ENCODE data around the gene SEZ6L.

The SEZ6L gene

DNA sequence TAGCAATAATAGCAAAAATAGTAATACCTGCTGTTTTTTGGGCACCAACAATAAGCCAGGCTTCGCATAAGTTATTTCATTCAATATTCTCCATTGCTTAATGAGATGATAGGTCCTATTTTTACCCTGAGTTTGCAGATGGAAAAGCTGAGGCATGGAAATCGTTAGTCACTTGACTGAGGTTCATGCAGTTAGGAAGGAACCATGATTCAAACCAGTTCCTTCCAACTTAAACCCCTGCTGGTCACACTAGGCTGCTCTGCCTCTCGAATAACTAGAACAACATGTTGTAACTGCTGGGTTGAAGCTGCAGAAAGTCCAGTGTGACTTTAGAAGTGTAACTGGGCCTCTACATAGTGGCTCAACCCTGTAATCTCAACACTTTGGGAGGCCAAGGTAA lies 69.3 kb downstream of the SEZ6L start:
- in situ Hi-C loops (cut with HindIII; ENCODE audit: low sequenced_read_pairs) = no loop called here

DNA sequence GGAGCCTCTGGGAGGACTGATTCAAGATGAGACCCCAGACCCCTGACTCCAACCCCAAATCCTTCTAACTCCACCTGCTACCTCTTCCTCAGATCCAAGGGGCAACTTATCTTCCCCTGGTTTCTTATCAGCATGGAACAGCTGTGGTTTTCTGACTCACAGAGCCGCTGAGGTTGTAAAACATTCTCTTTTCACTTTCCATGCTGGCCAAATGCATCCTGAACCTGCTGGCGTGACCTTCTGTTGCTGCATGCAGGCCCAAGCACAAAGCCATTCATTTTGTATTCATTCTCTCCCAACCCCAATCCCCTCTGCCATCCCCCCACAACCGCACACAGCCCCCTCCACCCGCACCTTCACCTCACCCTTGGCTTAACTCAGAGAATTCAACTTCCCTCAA lies 70.3 kb downstream of the SEZ6L start:
- in situ Hi-C loops (cut with HindIII; ENCODE audit: low sequenced_read_pairs) = no loop called here

DNA sequence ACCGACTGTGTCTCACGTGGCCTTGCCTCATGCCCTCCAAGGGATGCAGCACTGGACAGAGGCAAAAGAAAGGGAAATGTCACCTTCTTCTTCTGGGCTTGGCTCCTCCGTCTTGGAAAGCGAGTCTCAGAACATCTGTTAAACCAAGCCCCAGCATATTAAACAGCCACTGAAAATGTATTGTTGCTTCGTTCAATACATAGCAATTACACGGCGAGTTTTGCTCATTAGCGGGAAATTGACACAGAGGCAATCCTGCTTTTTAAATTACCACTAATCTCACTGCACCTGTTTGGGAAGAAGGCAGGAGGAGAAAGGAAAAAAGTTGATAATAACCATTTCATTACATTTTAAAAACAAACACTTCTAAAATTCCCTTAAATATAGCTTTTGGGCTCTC lies 72.1 kb downstream of the SEZ6L start:
- in situ Hi-C loops (cut with HindIII; ENCODE audit: low sequenced_read_pairs) = no loop called here

DNA sequence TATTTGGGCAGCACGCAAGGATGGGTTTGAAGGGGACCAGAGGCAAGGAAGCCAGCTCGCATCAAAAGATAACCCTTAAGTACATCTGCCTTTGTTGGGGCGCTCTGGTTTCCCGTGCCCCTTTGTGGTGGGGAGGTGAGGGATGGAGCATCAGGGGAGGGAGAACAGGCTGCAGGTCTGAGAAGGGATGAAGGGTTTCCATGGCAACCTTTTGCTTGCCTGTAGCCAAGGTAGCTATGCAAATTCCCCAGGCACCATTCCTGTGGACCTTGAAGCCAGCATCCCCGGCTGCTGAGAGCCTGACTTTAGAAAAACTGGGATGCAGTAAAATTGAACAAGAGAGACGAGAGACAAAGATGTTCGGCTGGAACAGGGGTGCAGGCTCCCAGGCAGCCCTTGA lies 75.7 kb downstream of the SEZ6L start:
- in situ Hi-C loops (cut with HindIII; ENCODE audit: low sequenced_read_pairs) = no loop called here

DNA sequence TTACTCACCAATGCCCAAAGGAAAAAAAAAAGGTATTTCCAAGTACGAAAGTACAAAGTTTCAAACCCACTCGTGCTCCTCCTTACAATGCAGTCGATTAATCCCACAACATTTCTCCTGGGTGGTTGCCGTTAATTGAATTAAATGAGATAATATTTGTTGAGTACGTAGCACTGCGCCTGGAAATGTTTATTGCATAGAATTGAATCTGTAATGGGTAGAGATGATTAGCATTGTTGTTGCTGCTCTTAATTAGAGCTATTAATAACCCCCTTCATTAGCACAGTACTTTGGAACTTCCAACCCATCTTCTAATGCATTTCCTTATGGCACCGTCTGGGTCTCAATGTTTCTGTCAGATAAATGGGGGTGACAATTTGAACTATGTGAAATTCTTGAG lies 77.3 kb downstream of the SEZ6L start:
- in situ Hi-C loops (cut with HindIII; ENCODE audit: low sequenced_read_pairs) = no loop called here

DNA sequence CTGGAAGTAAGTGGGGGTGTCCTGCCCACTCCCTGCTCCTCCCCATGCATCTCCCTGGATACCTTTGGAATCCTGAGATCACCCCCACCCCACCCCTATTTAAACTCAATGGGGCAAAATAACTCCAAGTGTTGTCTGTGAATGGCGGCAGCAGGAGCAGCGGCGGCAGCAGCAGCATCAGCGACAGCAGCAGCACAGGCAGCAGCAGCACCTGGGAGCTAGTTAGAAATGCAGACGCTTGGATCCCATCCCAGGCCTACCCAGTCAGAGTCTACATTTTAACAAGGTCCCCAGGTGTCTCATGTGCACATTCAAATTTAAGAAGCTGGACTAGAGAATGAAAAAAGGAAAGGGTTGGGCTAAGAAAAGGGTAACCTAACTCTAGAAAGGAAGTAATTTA lies 82.6 kb downstream of the SEZ6L start:
- in situ Hi-C loops (cut with HindIII; ENCODE audit: low sequenced_read_pairs) = no loop called here

DNA sequence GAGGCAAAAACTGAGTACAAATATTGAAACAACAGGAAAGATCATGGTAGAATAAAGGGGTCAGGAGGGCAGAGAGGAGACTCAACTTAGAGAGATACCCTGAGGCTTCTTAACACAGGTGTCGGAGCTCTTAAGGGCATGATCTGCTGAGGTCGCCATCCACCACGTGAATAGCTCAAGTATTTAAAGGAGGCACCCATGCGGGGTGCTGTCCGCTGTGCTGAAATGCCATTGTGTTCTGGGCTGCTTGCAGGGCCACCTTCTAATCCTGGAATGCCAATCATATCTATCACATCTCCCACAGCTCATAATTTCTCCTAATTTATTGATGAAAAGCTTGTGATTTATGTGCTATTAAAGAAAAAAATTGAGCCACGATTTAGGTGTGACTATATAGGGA lies 90.2 kb downstream of the SEZ6L start:
- in situ Hi-C loops (cut with HindIII; ENCODE audit: low sequenced_read_pairs) = no loop called here

DNA sequence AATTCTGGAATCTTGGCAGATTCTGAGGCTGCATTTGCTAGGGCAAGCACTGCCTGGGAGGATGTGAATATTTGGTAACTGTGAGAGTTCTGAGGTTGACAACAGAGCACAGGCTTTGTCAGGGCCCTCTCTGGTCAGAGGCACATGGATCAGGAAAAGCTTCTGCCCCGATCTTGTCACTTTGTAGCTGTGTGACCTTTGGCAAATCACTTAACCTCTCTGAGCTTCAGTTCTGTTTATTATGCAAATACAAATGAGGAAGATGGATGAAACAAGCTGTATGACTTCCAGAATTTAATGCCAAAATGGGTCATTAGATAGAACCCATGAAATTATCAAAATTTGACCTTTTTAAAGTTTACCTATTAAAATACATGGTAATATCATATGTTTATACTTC lies 94.9 kb downstream of the SEZ6L start:
- in situ Hi-C loops (cut with HindIII; ENCODE audit: low sequenced_read_pairs) = no loop called here

DNA sequence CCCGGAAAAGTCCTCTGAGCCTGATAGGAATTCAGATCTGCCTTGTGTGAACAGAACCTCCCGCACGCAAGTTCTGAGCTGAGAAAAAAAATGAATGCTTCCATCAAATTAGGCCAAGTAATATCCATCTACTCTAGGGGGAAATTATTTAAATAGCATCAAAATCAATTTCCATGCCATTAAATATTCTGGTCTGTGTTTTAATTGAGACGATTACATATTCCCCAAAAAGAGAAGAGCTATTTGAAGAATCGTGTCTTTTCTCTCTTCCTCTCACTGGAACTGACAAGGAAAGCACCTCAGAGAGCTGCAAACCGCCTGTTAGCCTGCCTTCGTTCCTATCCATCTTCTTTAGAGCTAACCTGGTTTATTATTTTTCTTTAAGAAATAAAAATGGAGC lies 96.0 kb downstream of the SEZ6L start:
- in situ Hi-C loops (cut with HindIII; ENCODE audit: low sequenced_read_pairs) = no loop called here

DNA sequence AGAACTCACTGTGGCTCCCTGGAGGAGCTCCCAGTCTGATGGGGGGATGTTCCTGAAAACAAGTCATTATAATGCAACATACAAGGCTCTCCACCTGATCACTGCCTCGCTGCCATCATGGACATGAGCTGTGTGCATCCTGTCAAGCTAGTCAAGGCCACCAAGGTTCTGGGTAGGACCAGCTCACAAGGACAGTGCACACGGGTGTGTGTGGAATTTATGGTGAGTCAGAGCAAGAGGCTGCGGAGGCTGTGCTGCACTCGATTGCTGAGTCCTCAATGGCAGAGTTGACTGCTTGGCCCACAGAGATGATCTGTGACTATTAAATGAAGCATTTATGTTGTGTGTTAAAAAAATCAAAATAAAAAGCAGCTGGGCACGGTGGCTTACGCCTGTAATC lies 96.6 kb downstream of the SEZ6L start:
- in situ Hi-C loops (cut with HindIII; ENCODE audit: low sequenced_read_pairs) = no loop called here

DNA sequence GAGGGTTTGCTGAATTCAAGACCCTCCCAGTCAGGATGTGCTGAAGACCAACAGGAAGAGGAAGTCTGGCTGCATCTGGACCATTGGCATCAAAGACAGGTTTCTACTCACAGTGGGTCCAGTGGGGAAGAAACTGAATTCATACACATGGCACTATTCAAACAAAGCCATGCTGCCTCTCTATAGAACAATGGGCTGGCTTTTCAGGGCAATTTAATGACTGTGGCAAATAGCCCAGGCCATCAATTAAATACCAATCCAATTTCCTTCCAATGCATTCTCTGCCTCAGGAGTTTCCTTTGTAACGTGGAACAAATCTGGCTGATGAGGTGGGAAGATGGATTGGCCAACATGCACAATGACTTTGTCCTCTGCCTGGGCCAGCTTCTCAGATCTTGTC lies 98.6 kb downstream of the SEZ6L start:
- in situ Hi-C loops (cut with HindIII; ENCODE audit: low sequenced_read_pairs) = no loop called here

DNA sequence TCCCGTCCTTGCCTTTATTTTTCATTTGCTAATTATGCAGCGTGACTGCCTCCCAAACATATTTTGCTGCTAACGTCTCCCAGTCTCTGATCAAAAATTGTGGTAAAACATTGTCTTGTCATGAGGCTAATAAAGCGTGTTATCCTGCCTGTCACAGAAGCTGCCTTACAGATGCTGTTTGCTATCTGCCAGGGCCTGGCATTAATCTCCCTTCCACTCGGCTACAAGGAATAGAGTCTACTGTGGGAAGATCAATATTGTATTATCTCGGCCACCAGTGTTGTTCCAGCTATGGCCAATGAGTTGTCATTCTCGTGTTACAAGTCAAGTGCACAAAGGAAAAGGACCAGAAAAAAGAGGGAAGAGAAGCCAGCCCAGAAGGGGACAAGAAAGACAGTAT lies 100.3 kb downstream of the SEZ6L start:
- in situ Hi-C loops (cut with HindIII; ENCODE audit: low sequenced_read_pairs) = no loop called here

DNA sequence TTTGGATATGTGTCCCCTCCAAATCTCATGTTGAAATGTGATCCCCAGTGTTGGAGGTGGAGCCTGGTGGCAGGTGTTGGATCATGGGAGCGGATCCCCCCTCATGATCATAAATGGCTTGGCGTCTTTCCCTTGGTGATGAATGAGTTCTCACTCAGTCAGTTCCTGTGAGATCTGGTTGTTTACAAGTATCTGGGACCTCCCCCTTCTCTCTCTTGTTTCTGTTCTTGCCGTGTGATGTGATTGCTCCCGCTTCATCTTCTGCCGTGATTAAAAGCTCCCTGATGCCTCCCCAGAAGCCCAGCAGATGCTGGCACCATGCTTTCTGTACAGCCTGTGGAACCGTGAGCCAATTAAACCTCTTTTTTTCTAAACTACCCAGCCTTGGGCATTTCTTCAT lies 102.2 kb downstream of the SEZ6L start:
- in situ Hi-C loops (cut with HindIII; ENCODE audit: low sequenced_read_pairs) = loop anchor here (5.0 kb wide), 1 partner anchor 36 kb away; no protein-coding TSS in a partner anchor

DNA sequence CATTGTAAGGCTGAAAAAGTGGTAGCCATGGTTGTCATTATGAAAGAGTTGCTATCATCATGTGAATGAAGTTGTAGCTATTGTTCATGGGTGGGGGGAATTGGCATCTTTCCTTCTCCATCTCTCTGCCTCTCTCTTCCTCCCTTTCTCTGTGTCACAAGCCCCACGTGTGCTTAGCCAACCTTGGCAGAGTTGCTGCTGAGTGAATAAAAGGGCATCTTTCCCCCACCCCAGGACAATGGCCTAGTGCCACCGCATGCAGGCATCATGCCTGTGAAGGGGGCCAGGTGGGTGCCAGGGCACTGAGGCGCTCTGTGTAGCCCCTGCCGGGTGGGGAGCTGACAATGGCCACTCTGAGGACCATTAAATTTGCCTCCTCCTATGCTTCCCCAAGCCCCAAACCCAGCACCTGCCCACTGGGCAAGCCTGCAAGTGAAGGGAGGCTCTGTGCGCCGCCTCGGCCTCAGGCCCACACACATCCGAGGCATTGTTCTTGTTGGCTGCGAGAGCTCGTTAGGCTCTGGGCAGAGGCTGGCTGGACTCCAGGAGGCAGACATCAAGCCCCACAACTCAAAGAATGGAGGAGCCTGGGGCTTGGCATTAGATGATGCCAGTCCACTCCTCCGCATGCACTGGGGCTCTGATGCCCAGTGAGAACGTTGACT lies 103.9 kb downstream of the SEZ6L start:
- in situ Hi-C loops (cut with HindIII; ENCODE audit: low sequenced_read_pairs) = loop anchor here (5.0 kb wide), 1 partner anchor 34 kb away; no protein-coding TSS in a partner anchor

DNA sequence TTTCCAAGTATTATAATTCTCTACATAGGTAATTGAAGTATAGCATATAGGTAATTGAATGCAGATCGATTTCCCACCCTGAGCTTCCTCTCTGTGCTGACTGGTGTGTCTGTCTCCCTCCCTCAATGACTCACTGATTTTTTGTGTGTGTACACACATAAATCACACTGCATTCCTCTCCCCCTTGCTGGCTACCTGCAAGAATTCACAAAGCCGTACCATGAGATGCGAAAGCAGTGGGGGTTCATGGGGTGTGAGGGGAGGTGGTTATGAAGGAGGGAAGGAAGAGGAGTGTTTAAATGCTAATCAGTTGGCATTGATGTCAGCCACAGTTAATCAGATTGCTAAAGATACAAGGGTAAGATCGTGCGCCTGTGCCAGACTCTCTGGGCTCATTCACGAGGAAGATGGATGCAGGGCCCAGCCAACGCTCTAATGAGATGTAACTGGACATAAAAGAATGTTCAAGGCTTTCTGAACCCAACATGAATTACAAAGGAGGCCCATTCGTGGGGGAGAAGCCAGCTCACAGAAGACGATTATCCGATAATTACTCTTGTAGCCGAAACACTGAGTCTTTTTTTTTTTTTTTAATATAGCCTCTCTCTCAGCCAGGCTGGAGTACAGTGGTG lies 107.4 kb downstream of the SEZ6L start:
- in situ Hi-C loops (cut with HindIII; ENCODE audit: low sequenced_read_pairs) = no loop called here

DNA sequence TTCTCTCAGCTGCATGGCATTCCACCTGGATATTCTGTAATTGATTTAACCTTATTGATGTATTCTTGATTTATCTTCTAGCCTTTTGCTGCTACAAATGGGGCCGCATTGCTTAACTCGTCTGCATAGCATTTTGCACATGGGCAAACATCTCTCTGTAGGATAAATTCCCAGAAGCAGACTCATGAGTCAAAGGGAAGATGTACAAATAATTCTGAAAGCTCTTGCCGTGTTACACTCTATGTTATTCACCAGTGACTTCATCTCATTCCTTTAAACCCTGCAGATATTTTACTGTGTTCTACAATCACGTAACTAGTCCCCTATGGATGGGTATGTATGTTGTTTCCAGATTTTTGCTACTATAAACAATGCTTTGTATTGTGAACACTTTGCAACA lies 112.7 kb downstream of the SEZ6L start:
- in situ Hi-C loops (cut with HindIII; ENCODE audit: low sequenced_read_pairs) = no loop called here

DNA sequence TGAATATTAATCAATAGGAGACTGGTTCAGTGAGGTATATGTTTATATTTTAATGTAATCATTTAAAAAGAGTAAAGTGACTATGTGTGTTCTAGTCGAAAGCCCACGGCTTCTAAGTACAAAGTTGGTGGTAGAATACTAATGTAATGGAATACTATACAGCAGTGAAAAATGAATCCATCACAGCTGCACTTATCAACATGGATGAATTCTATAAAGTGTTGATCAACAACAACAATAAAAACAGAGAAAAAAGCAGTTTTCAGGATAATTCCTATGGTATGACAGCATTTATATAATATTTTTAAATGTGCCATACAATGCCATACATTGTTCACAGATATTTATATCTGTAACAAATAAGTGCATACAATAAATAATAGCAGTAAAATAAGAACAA lies 114.1 kb downstream of the SEZ6L start:
- in situ Hi-C loops (cut with HindIII; ENCODE audit: low sequenced_read_pairs) = no loop called here

DNA sequence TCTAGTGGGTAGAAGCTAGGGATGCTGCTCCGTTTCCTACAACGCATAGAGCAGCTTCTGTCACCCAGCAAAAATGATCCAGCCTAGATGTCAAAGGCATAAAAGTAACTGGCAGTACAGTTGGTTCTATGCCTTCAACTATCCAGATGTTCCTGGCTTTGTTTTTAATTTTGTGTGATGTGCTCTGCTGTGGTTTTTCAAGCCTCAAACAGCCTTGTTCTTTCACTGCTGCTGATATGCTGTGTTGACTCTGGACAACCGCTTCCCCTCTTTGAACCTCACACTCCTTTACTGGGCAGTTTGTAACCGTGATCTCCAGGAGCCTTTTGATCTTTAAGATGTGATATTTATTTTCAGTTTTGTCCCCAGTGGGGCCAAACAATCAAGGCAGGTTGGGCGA lies 116.4 kb downstream of the SEZ6L start:
- in situ Hi-C loops (cut with HindIII; ENCODE audit: low sequenced_read_pairs) = no loop called here

DNA sequence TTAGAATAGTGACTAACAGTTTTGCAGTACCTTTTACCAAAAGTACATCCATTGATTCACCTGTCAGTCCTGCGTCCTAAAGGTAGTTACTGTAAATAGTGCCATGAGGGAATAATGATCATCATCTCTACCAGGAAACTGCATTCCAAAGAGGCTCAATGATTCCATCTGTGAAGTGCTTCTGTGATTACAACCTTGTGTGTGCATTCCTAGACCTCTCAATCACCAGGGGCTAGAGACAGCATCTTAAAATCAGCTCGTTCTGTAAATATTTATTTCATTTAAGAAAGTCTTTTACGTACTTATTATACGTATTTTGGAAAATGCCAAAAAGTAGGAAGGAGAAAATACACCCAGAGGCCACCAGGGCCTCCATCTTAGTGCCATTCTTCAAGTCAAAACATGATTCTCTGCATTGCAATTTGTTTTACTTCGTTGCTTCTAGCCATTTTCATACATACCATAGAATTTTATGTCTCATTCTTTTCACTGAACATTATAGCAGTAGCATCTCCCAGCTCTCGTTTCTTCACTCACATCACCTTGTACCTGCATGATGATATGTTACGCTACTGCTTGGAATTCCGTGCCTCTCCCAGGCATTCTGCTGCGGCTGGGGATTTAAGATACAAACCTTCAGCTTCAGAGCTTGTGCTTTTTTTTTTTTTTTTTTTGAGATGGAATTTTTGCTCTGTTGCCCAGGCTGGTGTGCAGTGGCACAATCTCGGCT lies 117.0 kb downstream of the SEZ6L start:
- in situ Hi-C loops (cut with HindIII; ENCODE audit: low sequenced_read_pairs) = no loop called here

DNA sequence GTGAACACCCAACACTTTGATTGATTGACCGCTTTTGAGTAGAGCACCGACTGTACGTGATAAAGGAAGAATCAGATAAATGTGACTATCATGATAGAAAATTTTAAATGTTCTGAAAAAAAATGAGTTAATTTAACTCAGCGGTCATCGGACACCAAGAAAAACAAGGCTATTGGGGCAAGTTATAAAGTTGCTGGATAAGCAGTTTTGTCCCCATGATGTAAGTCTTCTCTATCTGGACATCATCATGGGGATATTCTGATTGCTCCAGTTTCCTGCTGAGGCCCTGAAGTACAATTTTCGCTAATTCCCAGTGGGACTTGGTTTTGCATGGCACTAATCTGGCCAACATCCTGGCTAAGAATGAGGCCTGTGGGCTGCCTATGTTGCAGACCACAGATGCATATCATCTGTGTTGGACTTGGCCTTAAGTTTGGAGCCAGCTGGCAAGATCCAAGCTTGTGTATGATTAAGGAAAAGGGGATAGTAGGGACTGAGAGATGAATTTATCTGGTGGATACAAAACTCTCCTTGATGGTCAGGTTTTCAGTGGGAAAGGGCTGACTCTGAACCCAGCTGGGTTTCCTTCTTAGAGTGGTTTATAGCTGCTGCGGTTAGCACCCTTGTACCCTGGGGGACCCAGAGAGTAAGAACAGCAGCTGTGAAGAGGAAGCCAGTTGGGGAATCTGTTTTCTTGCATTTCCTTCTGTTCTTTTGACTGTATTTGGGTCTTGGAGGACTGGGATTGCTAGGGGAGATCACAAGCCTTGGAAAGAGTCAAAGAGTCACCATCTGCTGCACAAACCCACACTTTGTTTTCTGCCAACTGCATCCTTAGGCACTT lies 118.3 kb downstream of the SEZ6L start:
- in situ Hi-C loops (cut with HindIII; ENCODE audit: low sequenced_read_pairs) = no loop called here

DNA sequence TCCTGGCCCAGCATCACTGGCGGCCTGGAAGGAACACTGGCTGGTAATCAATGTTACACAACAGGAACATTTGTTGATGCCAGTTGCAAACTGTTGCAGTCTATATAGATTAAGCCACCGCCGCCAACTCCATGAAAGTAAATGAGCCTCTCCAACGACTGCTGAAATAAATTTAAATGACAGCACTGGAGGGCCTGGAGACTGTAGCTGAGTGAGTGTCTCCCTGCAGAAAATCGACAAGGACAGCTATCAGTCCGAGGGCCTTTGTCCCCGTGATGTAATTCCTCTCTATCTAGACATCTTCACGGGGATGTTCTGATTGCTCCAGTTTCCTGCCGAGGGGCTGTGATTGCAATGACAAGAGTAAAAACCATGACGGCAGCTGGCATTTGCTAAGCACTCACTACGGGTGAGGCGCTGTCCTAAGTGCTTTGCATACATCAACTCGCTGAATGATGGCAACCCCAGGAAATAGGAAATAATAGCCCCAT lies 120.4 kb downstream of the SEZ6L start:
- in situ Hi-C loops (cut with HindIII; ENCODE audit: low sequenced_read_pairs) = no loop called here

Measured in endothelial cell of hepatic sinusoid (primary cell).